ENCODE data around the gene SMIM9. TPM values are rescaled to one million over a fixed set of nuclear protein-coding genes. Genes with fewer than 3 reads are reported as not detected.

SMIM9 gene
- total RNA-seq, 4 donors from 2014 or later, result not detected

- ATAC-seq, result no peak
- H3K4me1 ChIP-seq, result no peaks in the 10 kb centered on the region
- WGBS, 2 donors (ENCODE audit: low coverage in 1 of 2), result 73 to 84% methylated on average over 6 to 8 of the region's 13 CpGs
These were observed 50.1 kb downstream of the SMIM9 start for GRCh38 chrX:154784149-154784995.

GRCh38 chrX:154780968-154781367 is 53.5 kb downstream of the SMIM9 start:
- TF ChIP-seq EP300 (IDR thresholded peaks at IDR 0.05) (no peak), POLR2A (IDR thresholded peaks at IDR 0.05) (no peak), CTCF (IDR thresholded peaks at IDR 0.05) (no peak), POLR2AphosphoS5 (IDR thresholded peaks at IDR 0.05) (no peak)
- H3K27ac ChIP-seq, result no peak overlapping the region
- H3K27me3 ChIP-seq, result no peaks in the 10 kb centered on the region
- H3K36me3 ChIP-seq, result peaks cover 0 to 50% of the 10 kb centered on the region in 2 donors
- H3K4me1 ChIP-seq, result no peaks in the 10 kb centered on the region
- WGBS, 2 donors (ENCODE audit: low coverage in 1 of 2), result 75% methylated on average over 4 of the region's 9 CpGs; no CpG with 5 or more reads in 1 of the 2 donors
- no peaks in the 10 kb centered on the region for H3K9me3 ChIP-seq
- no peak overlapping the region for H3K4me3 ChIP-seq
- no peak for ATAC-seq

More at GRCh38 chrX:154784149-154784995, 50.1 kb downstream of the SMIM9 start:
- no peaks in the 10 kb centered on the region for H3K9me3 ChIP-seq
- peaks cover 0 to 33% of the 10 kb centered on the region in 2 donors for H3K36me3 ChIP-seq
- no peak overlapping the region for H3K4me3 ChIP-seq
- H3K27ac ChIP-seq, result no peak overlapping the region
- TF ChIP-seq EP300 (IDR thresholded peaks at IDR 0.05) (no peak), POLR2AphosphoS5 (IDR thresholded peaks at IDR 0.05) (no peak), CTCF (IDR thresholded peaks at IDR 0.05) (no peak), POLR2A (IDR thresholded peaks at IDR 0.05) (no peak)
- H3K27me3 ChIP-seq, result no peaks in the 10 kb centered on the region

- H3K4me3 ChIP-seq, result no peak overlapping the region
- peaks cover 0 to 63% of the 10 kb centered on the region in 2 donors for H3K36me3 ChIP-seq
- TF ChIP-seq CTCF (IDR thresholded peaks at IDR 0.05) (no peak), EP300 (IDR thresholded peaks at IDR 0.05) (no peak), POLR2A (IDR thresholded peaks at IDR 0.05) (no peak), POLR2AphosphoS5 (IDR thresholded peaks at IDR 0.05) (no peak)
- H3K27ac ChIP-seq, result no peak overlapping the region
- no peaks in the 10 kb centered on the region for H3K9me3 ChIP-seq
- no peaks in the 10 kb centered on the region for H3K4me1 ChIP-seq
- no peaks in the 10 kb centered on the region for H3K27me3 ChIP-seq
- WGBS, 2 donors (ENCODE audit: low coverage in 1 of 2), result 80% methylated on average over 1 of the region's 4 CpGs; no CpG with 5 or more reads in 1 of the 2 donors
- no peak for ATAC-seq
These were observed 55.2 kb downstream of the SMIM9 start for GRCh38 chrX:154779261-154779660.

DNA sequence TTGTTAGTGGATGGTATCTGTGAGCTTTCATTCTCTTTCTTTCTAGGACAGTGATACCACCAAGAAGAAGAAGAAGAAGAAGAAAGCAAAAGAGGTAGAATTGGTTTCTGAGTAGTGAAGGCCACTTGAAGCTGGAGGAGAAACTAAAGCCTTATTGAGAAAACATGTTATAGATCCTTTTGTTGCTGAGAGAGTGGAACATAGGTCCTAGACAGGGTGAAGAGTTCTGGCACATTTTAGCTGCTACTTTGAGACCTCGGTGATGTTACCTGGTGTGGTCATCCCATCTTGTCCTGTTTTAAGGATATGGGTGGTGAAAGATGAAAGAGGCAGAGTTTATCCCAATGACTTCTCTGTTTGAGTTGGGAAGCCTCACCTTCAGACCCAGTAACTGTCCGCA is 57.7 kb downstream of the SMIM9 start:
- H3K27me3 ChIP-seq, result no peaks in the 10 kb centered on the region
- 83 to 100% methylated on average over 1 to 2 of the region's 2 CpGs for WGBS, 2 donors (ENCODE audit: low coverage in 1 of 2)
- H3K9me3 ChIP-seq, result no peaks in the 10 kb centered on the region
- H3K27ac ChIP-seq, result no peak overlapping the region
- H3K4me1 ChIP-seq, result no peaks in the 10 kb centered on the region
- no peak overlapping the region for H3K4me3 ChIP-seq
- ATAC-seq, result no peak
- H3K36me3 ChIP-seq, result peaks cover 0 to 71% of the 10 kb centered on the region in 2 donors
- TF ChIP-seq POLR2A (IDR thresholded peaks at IDR 0.05) (no peak), CTCF (IDR thresholded peaks at IDR 0.05) (no peak), POLR2AphosphoS5 (IDR thresholded peaks at IDR 0.05) (no peak), EP300 (IDR thresholded peaks at IDR 0.05) (no peak)
